Activated CD4-positive, alpha-beta T cell treated with anti-CD3 and anti-CD28 coated beads, Interleukin-2, amount 50 U/mL, for 4 hours (primary cell): ENCODE results near the gene RGS7.

Source experiments
- DNase-seq, 2 experiments: peaks; one replicate each; pipeline ENCODE4 v3.0.0-alpha.2; 2020

RGS7 gene

GRCh38 chr1:240968864-240969263 is 388.1 kb downstream of the RGS7 start:
- no peak for DNase-seq

- DNase-seq: no peak
Measured at GRCh38 chr1:240967070-240967724, 389.8 kb downstream of the RGS7 start.

- DNase-seq: no peak
Measured at GRCh38 chr1:240965581-240966091, 391.4 kb downstream of the RGS7 start.

GRCh38 chr1:240962086-240962485 is 394.9 kb downstream of the RGS7 start:
- no peak for DNase-seq

GRCh38 chr1:240956424-240956823 is 400.6 kb downstream of the RGS7 start:
- DNase-seq: no peak

- no peak for DNase-seq
Measured at GRCh38 chr1:240956020-240956419, 401.0 kb downstream of the RGS7 start.

- no peak for DNase-seq
Measured at GRCh38 chr1:240947438-240948224, 409.4 kb downstream of the RGS7 start.

GRCh38 chr1:240946926-240947325 is 410.1 kb downstream of the RGS7 start:
- no peak for DNase-seq

GRCh38 chr1:240942901-240943300 is 414.1 kb downstream of the RGS7 start:
- DNase-seq: no peak

GRCh38 chr1:240941701-240942370 is 415.2 kb downstream of the RGS7 start:
- no peak for DNase-seq

- no peak for DNase-seq
Measured at GRCh38 chr1:240936911-240937668, 419.9 kb downstream of the RGS7 start.

GRCh38 chr1:240935920-240936319 is 421.1 kb downstream of the RGS7 start:
- no peak for DNase-seq

GRCh38 chr1:240931031-240931430 is 426.0 kb downstream of the RGS7 start:
- DNase-seq: no peak

- no peak for DNase-seq
Measured at GRCh38 chr1:240928265-240928664, 428.7 kb downstream of the RGS7 start.

GRCh38 chr1:240927821-240928220 is 429.2 kb downstream of the RGS7 start:
- no peak for DNase-seq

GRCh38 chr1:240925273-240925672 is 431.7 kb downstream of the RGS7 start:
- DNase-seq: no peak

GRCh38 chr1:240917976-240918375 is 439.0 kb downstream of the RGS7 start:
- no peak for DNase-seq

- no peak for DNase-seq
Measured at GRCh38 chr1:240914506-240914905, 442.5 kb downstream of the RGS7 start.

GRCh38 chr1:240912821-240913220 is 444.2 kb downstream of the RGS7 start:
- DNase-seq: no peak

GRCh38 chr1:240909701-240910457 is 447.1 kb downstream of the RGS7 start:
- no peak for DNase-seq

- no peak for DNase-seq
Measured at GRCh38 chr1:240906477-240906876, 450.5 kb downstream of the RGS7 start.

GRCh38 chr1:240905225-240905765 is 451.7 kb downstream of the RGS7 start:
- DNase-seq: no peak
